GM12878 (cell line): ENCODE data around the gene REM1. TPM values are rescaled to one million over a fixed set of nuclear protein-coding genes. Genes with fewer than 3 reads are reported as not detected.

Experiments used
- ATAC-seq: fragments of 200-7000 bp; cut with Tn5 transposase; 3 replicates; pipeline ENCODE4 v1.9.1; 2020; ENCODE audit warnings: mild to moderate bottlenecking, moderate library complexity
- BruUV-seq: library from RNA; stranded (reverse); fragments of 400-500 nt; replicated peaks from 2 replicates; lab custom pipeline; 2021; lab: Mats Ljungman, UMichigan
- CTCF ChIA-PET: fragments of 300-600 bp; sonication (Branson Sonifier 250); formaldehyde crosslinking; extraction: SDS; loops from one replicate; lab custom pipeline; 2021; ENCODE audit warnings: inconsistent platforms; lab: Yijun Ruan, JAX
- POLR2A ChIA-PET: fragments of 350-600 bp; formaldehyde crosslinking; extraction: SDS; loops from one replicate; lab custom pipeline; 2021; ENCODE audit warnings: inconsistent platforms; lab: Charles Lee
- RAD21 ChIA-PET: fragments of 300-600 bp; sonication (Branson Sonifier 250); formaldehyde crosslinking; loops from one replicate; lab custom pipeline; 2023; ENCODE audit warnings: antibody characterized with exemption; ENCODE audit not compliant: unreplicated experiment; lab: Charles Lee
- SMC1A ChIA-PET: fragments of 300-600 bp; sonication (Branson Sonifier 250); formaldehyde crosslinking; loops from one replicate; lab custom pipeline; 2023; ENCODE audit not compliant: unreplicated experiment, uncharacterized antibody; lab: Charles Lee
- DNase-seq: peaks from one replicate; pipeline ENCODE4 v3.0.0-alpha.2; 2011; ENCODE audit warnings: low read depth, low spot score
- FAIRE-seq: peaks from 3 replicates; lab custom pipeline; 2011; peaks lifted over from hg19 to GRCh38; lab: Jason Lieb, UNC
- H2AFZ ChIP-seq: 2 replicates; pipeline ENCODE4 v1.6.0; 2011; ENCODE audit warnings: low read depth, low read length, control low read depth; ENCODE audit not compliant: control insufficient read depth
- H3K27ac ChIP-seq: 2 replicates; pipeline ENCODE4 v1.5.1; 2011; ENCODE audit warnings: control low read depth; ENCODE audit not compliant: control insufficient read depth, insufficient read depth
- H3K27me3 ChIP-seq, 2 experiments: replicated peaks in 1 of 2; 2 replicates each; pipeline versions ENCODE4 v1.6.0 to v1.6.1; 2011; ENCODE audit warnings: low read length in 1 of 2; ENCODE audit not compliant: control insufficient read depth in 2 of 2, insufficient read depth in 2 of 2
- H3K36me3 ChIP-seq, 2 experiments: 2 replicates each; pipeline ENCODE4 v1.5.1; 2011; ENCODE audit warnings: low read length in 1 of 2; ENCODE audit not compliant: control insufficient read depth in 2 of 2, insufficient read depth in 2 of 2
- H3K4me1 ChIP-seq: 2 replicates; pipeline ENCODE4 v1.6.1; 2011; ENCODE audit warnings: mild to moderate bottlenecking, low read length, moderate library complexity, mixed read lengths; ENCODE audit not compliant: control insufficient read depth, insufficient read depth
- H3K4me2 ChIP-seq: 2 replicates; pipeline ENCODE4 v1.6.0; 2011; ENCODE audit warnings: control low read depth; ENCODE audit not compliant: control insufficient read depth, insufficient read depth
- H3K4me3 ChIP-seq: fragments of 200-600 bp; sonication (generic); 2 replicates; pipeline ENCODE4 v1.5.1; 2016
- H3K79me2 ChIP-seq: 2 replicates; pipeline ENCODE4 v1.6.0; 2011; ENCODE audit warnings: low read length; ENCODE audit not compliant: control insufficient read depth, insufficient read depth
- H3K9ac ChIP-seq: 2 replicates; pipeline ENCODE4 v1.8.0; 2011; ENCODE audit warnings: low read length, control low read depth, mixed read lengths; ENCODE audit not compliant: control insufficient read depth, insufficient read depth
- H3K9me3 ChIP-seq: replicated peaks from 3 replicates; pipeline ENCODE4 v1.5.1; 2011; ENCODE audit warnings: mild to moderate bottlenecking, low read length; ENCODE audit not compliant: control insufficient read depth, insufficient read depth
- H4K20me1 ChIP-seq: 2 replicates; pipeline ENCODE4 v1.6.0; 2011; ENCODE audit not compliant: control insufficient read depth, insufficient read depth
- EZH2 ChIP-seq: IDR thresholded peaks from 2 replicates; pipeline ENCODE4 v1.6.1; 2012; ENCODE audit warnings: low read depth, mild to moderate bottlenecking, control low read depth, inconsistent platforms, low read length, borderline replicate concordance; ENCODE audit not compliant: control insufficient read depth
- HDAC6 ChIP-seq: fragments of 200-600 bp; sonication (generic); IDR thresholded peaks from one replicate; pipeline ENCODE4 v1.8.0; 2017; ENCODE audit warnings: antibody characterized with exemption; ENCODE audit not compliant: unreplicated experiment
- IKZF1 ChIP-seq: fragments of 450-650 bp; conservative IDR thresholded peaks from 2 replicates; pipeline ENCODE4 v1.6.1; 2017; ENCODE audit warnings: antibody characterized with exemption, mild to moderate bottlenecking
- IRF3 ChIP-seq: fragments of 450-650 bp; IDR thresholded peaks from 2 replicates; pipeline ENCODE4 v1.6.1; 2014; ENCODE audit warnings: mild to moderate bottlenecking
- KAT2A ChIP-seq: conservative IDR thresholded peaks from 2 replicates; pipeline ENCODE4 v1.6.1; 2011; ENCODE audit warnings: low read depth, low read length; ENCODE audit not compliant: control insufficient read depth
- PAX5 ChIP-seq: IDR thresholded peaks from 2 replicates; pipeline ENCODE4 v1.6.1; 2011; ENCODE audit warnings: low read depth, low read length, borderline replicate concordance
- POU2F2 ChIP-seq: IDR thresholded peaks from 3 replicates; pipeline ENCODE4 v1.6.1; 2011; ENCODE audit warnings: low read depth, mild to moderate bottlenecking, low read length, borderline replicate concordance
- RB1 ChIP-seq: fragments of 450-650 bp; formaldehyde crosslinking; IDR thresholded peaks from 2 replicates; pipeline ENCODE4 v1.6.1; 2017; ENCODE audit warnings: mild to moderate bottlenecking, borderline replicate concordance
- RCOR1 ChIP-seq: conservative IDR thresholded peaks from 2 replicates; pipeline ENCODE4 v1.6.1; 2012; ENCODE audit warnings: low read depth, low read length, improper control_type of control experiment
- RFX5 ChIP-seq: IDR thresholded peaks from 2 replicates; pipeline ENCODE4 v1.6.1; 2011; ENCODE audit warnings: low read depth, low read length, improper control_type of control experiment
- TBL1XR1 ChIP-seq: IDR thresholded peaks from 2 replicates; pipeline ENCODE4 v1.6.1; 2012; ENCODE audit warnings: low read depth, low read length, improper control_type of control experiment
- YY1 ChIP-seq: IDR thresholded peaks from 2 replicates; pipeline ENCODE4 v1.6.1; 2011; ENCODE audit warnings: low read depth, mild to moderate bottlenecking, low read length
- ZNF274 ChIP-seq: IDR thresholded peaks from one replicate; pipeline ENCODE4 v1.8.0; 2011; ENCODE audit not compliant: insufficient read length, insufficient read depth
- WGBS: methylation state at CpG from one replicate; pipeline ENCODE4 v1.1.6; 2016; ENCODE audit warnings: low lambda C conversion rate; ENCODE audit not compliant: insufficient replicate concordance, insufficient coverage; ENCODE audit errors: missing lambda C conversion rate; 5-methylcytosine and 5-hydroxymethylcytosine counted together
- in situ Hi-C: fragments of 300-500 bp; cut with MboI; formaldehyde crosslinking; loops from 9 replicates; pipeline ENCODE4 v1.14.3; 2018; ENCODE audit warnings: mixed read lengths
- intact Hi-C: fragments of 100-400 bp; cut with micrococcal nuclease; formaldehyde crosslinking; loops from one replicate; pipeline ENCODE4 v1.14.2; 2022; ENCODE audit not compliant: unreplicated experiment
- polyA plus RNA-seq, 11 experiments: library from polyadenylated mRNA; depleted of rRNA in 4 of 11; unstranded in 6 of 11; stranded (reverse) in 5 of 11; fragments of >200 nt; fragmentation: Nextera tagmentation in 4 of 11; fragmentation: Illumina TruSeq in 1 of 11; extraction: Ambion mirVana in 4 of 11; extraction: Trizol in 1 of 11; gene quantifications; 1 replicate in 1 of 11; 2 replicates in 10 of 11; pipeline versions ENCODE4 v1.2.1 to v1.2.3, GENCODE V29; 2011 to 2016; ENCODE audit warnings: inconsistent platforms in 2 of 11, missing spikeins in 2 of 11, low read depth in 1 of 11
- total RNA-seq, 4 experiments: library from RNA; depleted of rRNA in 3 of 4; stranded (reverse); fragments of >200 nt in 3 of 4; fragmentation: Illumina TruSeq in 1 of 4; extraction: Trizol in 1 of 4; gene quantifications; 2 replicates each; pipeline versions ENCODE4 v1.2.1 to v1.2.3, GENCODE V29; 2013 to 2021

The REM1 gene
- total and polyA plus RNA-seq, 10 of the 15 experiments (the other 5 are each of a cell fraction or from before 2014, with no cell fraction given), result not detected

GRCh38 chr20:31484001-31484400 is 8.9 kb downstream of the REM1 start:
- H3K4me1 ChIP-seq, result no peaks in the 10 kb centered on the region
- no peak overlapping the region for H3K4me2 ChIP-seq
- no peaks in the 10 kb centered on the region for H3K9me3 ChIP-seq
- POLR2A ChIA-PET, result interaction anchor here (0.7 kb wide), 1 partner anchor 102 kb away, joined by 3 read pairs; no protein-coding TSS in a partner anchor
- no peak overlapping the region for H3K9ac ChIP-seq
- DNase-seq (no peak), ATAC-seq (no peak), FAIRE-seq (no peak)
- H3K79me2 ChIP-seq, result no peaks in the 10 kb centered on the region
- WGBS, result 65% methylated on average over 36 of the region's 36 CpGs
- H4K20me1 ChIP-seq, result no peaks in the 10 kb centered on the region
- RAD21 ChIA-PET, result no interaction called here
- in situ Hi-C loops, result no loop called here
- H2AFZ ChIP-seq, result no peak overlapping the region
- H3K27ac ChIP-seq, result no peak overlapping the region
- no TSS peak for BruUV-seq
- intact Hi-C loops, result no loop called here
- H3K36me3 ChIP-seq, result no peaks in the 10 kb centered on the region
- CTCF ChIA-PET, result interaction anchor here (0.6 kb wide), 1 partner anchor 170 kb away, joined by 3 read pairs; no protein-coding TSS in a partner anchor
- no peak overlapping the region for H3K4me3 ChIP-seq
- peaks cover 1 to 2% of the 10 kb centered on the region in 2 experiments; a peak in 3 of 4 replicates for H3K27me3 ChIP-seq
- SMC1A ChIA-PET, result no interaction called here
- no peak for TF ChIP-seq RCOR1
- TF ChIP-seq RFX5, result no peak
- TF ChIP-seq KAT2A, result no peak
- no peak for TF ChIP-seq IKZF1
- no peak for TF ChIP-seq TBL1XR1
- TF ChIP-seq EZH2, result no peak

GRCh38 chr20:31485450-31486339 is 10.6 kb downstream of the REM1 start:
- no TSS peak for BruUV-seq
- CTCF ChIA-PET, result interaction anchor here (3.1 kb wide), 1 partner anchor 17 kb away, joined by 16 read pairs; no protein-coding TSS in a partner anchor
- no peak overlapping the region for H3K9ac ChIP-seq
- POLR2A ChIA-PET, result no interaction called here
- no peaks in the 10 kb centered on the region for H4K20me1 ChIP-seq
- no peaks in the 10 kb centered on the region for H3K36me3 ChIP-seq
- in situ Hi-C loops (no loop called here), intact Hi-C loops (no loop called here)
- WGBS, result 15% methylated on average over 26 of the region's 31 CpGs
- no peaks in the 10 kb centered on the region for H3K9me3 ChIP-seq
- no peaks in the 10 kb centered on the region for H3K4me1 ChIP-seq
- no peak overlapping the region for H2AFZ ChIP-seq
- SMC1A ChIA-PET, result no interaction called here
- H3K27me3 ChIP-seq, result peaks cover 1 to 2% of the 10 kb centered on the region in 2 experiments; a peak in 3 of 4 replicates
- DNase-seq (no peak), FAIRE-seq (no peak), ATAC-seq (no peak)
- RAD21 ChIA-PET, result no interaction called here
- no peaks in the 10 kb centered on the region for H3K79me2 ChIP-seq
- no peak overlapping the region for H3K4me3 ChIP-seq
- no peak overlapping the region for H3K27ac ChIP-seq
- H3K4me2 ChIP-seq, result no peak overlapping the region
- no peak for TF ChIP-seq PAX5
- no peak for TF ChIP-seq IRF3
- TF ChIP-seq RB1, result no peak
- TF ChIP-seq HDAC6, result no peak
- TF ChIP-seq POU2F2, result no peak
- no peak for TF ChIP-seq YY1
- TF ChIP-seq ZNF274, result no peak
